Cardiac fibroblast (primary cell): Measurements from ENCODE around the gene LRWD1.
"Not testable (repeated sequence)": the region's sequence is repeated elsewhere in the genome, so short reads cannot be mapped to it uniquely, and the experiment has no call there.

ENCODE experiments used
- DNase-seq, 2 donors: peaks; one replicate each; pipeline versions ENCODE4 v3.0.0 to v3.0.0-alpha.2; 2010; ENCODE audit warnings: low read depth in 2 of 2
- H3K4me3 ChIP-seq, 2 donors: replicated peaks in 1 of 2; 1 replicate in 1 of 2; 2 replicates in 1 of 2; pipeline ENCODE4 v1.5.1; 2011; ENCODE audit warnings: low read depth in 2 of 2, low read length in 2 of 2, mild to moderate bottlenecking in 2 of 2, moderate library complexity in 1 of 2

The LRWD1 gene

DNA sequence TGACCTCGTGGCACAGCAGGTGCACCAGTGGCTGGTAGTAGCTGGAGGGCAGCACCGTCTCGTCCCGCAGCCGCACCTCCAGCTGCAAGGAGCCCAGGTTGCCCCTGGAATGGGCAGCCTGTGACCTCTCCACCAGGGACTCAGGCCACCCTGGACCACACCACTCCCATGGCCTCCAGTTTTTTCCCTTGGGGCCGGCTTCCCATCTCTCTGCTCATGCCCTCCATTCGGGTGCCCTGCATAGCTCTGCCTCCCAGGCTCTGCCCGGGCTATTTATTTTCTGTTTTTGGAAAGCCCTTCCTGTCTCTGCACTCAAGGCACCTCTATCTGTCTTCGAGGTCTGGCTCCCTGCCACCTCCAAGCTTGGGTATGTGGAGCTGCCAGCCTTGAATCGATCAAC lies 32.1 kb downstream of the LRWD1 start:
- H3K4me3 ChIP-seq, DNase-seq: not testable (repeated sequence)

DNA sequence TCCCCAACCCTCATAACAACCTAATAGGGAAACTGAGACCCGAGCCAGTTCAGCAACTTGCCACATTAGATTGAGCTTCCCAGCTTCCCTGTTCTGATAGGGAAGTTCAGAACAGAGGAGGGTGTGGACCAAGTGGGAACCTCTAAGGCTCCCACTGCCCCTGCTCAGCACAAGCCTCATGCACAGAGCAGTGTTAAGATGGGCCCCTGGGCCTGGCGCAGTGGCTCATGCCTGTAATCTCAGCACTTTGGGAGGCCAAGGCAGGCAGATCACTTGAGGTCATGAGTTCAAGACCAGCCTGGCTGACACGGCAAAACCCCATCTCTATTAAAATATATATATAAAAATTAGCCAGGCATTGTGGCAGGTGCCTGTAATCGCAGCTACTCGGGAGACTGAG lies 32.5 kb downstream of the LRWD1 start:
- not testable (repeated sequence) for H3K4me3 ChIP-seq, DNase-seq

DNA sequence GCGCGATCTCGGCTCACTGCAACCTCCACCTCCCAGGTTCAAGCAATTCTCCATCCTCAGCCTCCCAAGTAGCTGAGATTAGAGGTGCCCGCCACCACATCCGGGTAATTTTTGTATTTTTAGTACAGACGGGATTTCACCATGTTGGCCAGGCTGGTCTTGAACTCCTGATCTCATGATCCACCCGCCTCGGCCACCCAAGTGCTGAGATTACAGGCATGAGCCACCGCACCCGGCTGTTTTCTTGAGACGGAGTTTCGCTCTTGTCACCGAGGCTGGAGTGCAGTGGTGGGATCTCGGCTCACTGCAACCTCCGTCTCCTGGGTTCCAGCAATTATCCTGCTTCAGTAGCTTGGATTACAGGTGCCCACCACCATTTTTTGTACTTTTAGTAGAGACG lies 33.5 kb downstream of the LRWD1 start:
- H3K4me3 ChIP-seq, DNase-seq: not testable (repeated sequence)

DNA sequence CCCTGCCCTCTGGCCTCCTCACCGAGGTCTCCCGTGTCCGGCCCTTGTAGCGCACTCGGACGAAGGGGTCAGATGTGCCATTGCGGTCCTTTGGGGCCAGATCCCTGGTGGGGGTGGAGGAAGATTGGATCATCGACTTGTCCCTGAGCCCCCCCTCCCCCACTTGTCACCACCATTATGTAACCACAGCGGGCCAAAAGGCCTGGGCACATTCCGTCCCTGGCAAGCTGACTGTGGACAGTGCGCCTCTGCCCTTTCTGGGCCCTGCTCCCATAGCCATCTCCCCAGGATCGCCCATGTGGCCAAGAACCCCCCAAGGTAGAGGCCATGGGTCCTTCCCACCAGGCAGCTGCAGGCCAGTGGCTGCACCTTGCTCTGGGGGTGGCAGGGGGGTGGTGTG lies 38.4 kb downstream of the LRWD1 start:
- not testable (repeated sequence) for DNase-seq, H3K4me3 ChIP-seq

DNA sequence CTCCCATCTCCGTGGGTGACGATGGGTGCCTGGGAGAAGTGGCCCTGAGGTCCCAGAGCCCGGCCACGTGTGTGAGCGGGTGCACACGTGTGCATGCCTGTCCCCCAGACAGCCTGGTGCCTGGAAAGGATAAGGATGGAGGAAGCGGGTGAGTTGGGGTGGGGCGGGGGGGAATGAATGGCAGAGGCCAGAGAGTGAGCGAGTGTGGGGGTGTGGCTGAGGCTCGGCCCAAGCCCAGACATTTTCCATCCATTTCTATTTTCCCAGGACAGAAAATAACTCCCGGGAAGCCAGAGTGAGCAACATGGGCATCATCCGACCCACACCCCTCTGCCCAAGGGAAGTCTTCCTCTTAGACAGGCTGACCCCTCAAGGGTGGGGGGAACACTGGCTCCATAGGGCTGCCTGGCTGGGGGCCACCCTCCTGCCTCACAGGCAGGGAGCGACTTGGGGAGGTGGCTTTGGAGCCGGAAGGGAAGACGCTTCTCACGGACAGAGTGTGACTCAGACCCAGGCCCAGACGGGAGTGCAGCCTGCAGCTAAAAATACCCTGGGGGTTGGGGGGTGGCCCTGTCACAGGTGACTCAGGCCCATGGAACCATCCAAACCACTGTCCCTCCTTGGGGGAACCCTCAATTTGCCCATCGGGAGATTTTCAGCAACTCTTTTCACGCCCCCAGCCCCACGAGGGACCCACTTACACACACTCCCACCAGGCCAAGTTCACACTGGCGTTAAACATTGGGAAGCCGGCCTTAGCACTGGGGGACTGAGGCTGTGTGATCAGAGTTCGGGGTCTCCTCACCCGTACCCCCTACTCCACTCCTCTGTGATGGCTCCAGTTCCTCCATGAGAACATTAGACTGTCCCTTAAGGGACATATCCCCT lies 40.8 kb downstream of the LRWD1 start:
- DNase-seq, result not testable (repeated sequence)

DNA sequence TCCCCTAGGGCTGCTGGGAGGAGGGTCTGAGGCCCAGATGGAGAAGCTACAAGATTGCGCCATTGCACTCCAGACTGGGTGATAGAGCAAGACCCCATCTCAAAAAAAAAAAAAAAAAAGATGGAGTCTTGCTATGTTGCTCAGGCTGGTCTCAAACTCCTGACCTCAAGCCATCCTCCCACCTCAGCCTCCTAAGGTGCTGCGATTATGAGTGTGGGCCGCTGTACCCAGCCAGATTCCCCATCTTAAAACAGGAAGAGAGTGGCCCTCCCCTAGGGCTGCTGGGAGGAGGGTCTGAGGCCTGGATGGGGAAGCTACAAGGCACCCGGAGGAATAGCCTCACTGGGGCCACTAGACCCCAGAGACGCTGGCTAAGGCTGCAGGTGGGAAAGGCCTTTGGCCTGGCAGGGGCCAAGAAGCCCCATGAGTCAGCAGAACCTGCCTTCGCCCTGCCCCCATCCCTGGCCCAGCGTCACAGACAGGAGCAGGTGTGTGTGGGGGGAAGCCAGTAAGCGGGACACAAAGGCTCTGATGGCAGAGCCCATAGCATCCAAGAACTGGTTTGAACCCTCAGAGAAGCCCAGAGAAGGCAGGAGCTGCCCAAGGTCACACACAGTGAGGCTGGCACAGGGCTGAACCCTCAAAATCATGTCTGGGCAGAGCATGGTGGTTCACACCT lies 42.8 kb downstream of the LRWD1 start:
- DNase-seq, H3K4me3 ChIP-seq: not testable (repeated sequence)

More for the DNA sequence above, 40.8 kb downstream of the LRWD1 start:
- not testable (repeated sequence) for H3K4me3 ChIP-seq

DNA sequence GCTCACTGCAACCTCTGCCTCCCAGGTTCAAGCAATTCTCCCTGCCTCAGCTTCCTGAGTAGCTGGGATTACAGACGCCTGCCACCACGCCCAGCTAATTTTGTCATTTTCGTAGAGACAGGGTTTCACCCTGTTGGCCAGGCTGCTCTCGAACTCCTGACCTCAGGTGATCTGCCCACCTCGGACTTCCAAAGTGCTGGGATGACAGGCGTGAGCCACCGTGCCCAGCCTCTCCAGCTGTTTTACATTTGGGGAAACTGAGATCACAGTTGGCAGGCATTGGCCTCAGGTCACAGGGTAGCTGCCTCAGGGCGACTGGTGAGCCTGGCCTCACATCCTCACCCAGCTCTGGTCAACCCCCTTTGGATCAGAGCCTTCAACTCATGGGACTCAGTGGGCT lies 45.8 kb downstream of the LRWD1 start:
- not testable (repeated sequence) for DNase-seq, H3K4me3 ChIP-seq

DNA sequence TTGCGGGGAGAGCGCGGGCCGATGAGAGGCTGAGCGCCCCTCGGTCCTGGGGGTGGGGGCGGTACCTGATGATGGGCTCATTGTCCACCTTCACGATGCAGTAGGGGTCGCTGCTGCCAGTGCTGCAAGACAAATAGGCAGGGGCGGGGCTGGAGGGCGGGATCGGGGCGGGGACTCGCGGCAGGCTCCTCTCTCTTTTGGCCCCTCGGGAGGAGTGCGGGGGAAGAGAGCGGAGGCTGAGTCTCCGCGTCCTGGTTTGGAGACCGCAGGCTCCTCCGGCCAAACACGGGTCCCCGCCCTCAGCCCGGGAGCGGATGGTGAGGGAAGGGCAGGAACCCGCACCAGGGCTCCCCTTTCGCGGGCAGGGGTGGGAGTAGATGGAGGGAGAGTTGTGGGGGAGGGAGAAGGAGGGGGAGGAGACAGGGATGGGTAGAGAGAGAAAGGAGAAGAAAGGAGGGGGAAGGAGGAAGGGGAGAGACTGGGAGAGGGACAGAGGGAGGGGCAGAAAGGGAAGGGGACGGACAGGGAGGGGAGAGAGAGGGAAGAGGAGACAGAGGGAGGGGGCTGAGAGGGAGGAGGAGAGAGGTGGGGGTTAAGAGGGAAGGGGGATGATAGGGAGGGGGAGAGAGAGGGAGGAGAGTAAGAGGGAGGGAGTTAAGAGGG lies 47.2 kb downstream of the LRWD1 start:
- not testable (repeated sequence) for DNase-seq, H3K4me3 ChIP-seq

DNA sequence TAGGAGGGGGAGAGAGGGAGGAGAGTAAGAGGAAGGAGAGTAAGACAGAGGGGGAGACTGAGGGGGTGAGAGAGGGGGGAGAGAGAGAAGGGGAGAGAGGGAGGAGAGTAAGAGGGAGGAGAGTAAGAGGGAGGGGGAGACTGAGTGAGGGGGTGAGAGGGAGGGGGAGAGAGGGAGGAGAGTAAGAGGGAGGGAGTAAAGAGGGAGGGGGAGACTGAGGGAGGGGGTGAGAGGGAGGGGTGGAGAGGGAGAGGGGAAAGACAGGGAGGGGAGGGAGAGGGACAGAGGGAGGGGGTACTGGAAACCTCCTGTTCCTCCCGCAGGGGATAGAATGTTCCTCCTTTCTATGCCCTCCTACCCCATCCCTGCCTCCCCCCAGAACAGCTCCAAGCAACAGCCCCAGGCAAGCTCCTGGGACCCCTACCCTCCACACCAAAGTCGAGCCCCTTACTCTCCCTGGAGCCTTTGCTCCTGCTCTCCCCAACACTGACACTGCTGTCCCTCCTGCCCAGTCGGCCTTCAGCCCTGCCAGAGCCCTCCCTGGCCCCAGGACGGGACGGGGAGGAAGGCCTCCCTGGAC lies 47.9 kb downstream of the LRWD1 start:
- peak; percentile 16 to 75 for DNase-seq
- H3K4me3 ChIP-seq, result peak overlapping the region in 1 of 2 donors; percentile 18

DNA sequence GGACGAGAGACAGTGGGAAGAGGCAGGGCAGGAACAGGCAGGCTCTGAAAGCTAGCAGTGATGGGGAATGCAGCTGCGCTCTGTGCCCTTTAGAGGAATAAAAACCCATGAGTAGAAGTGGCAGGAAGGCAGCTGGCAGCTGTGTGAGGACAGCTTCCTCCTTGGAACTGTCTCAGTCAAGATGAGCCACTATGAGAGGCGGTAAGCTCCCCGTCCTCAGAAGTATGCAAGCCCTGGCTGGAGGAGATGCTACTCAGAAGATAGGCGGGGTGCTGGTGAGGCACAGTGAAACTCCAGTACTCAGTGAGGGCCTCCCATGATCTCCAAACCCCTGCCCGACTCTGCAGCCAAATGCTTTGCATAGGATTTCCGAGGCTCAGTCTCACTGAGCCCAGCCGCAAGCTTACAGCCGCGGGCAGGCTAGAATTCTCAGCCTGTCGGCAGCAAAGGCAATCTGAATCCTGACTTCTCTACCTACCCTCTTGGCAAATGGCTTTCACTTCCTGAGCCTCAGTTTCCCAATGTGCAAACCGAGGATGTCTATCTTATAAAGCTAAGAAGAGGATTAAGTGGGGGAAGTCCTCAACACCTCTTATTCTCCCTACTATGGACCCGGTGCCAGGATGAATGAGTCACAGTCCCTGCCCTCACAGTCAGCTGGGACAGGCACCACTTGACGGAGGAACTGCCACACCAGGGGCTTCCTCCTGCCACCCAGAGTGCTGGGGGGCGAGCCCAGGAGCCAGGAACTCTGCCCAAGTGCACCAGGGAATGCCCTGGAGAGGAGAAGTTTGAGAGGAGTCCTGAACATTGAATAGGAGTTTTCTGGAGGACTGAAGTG lies 50.3 kb downstream of the LRWD1 start:
- not testable (repeated sequence) for DNase-seq

DNA sequence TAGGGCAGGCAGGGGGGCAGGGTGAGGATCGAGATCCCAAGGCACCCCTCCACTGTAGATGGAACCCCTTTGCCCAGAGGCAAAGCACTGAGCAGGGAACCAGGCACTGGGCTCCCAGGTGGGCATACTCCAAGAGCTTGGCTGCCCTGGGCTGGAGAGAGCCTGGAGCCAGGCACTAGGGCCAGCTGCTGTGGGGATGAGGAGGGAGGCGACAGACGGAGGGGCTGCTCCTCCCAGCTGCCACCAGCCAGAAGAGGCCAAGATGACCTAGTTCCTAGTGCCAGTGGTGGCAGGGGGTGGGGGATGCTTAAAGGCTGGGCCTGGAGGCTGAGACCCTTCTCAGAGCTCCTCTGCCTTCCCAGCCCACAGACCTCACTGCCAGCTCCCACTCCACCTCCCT lies 51.1 kb downstream of the LRWD1 start:
- not testable (repeated sequence) for H3K4me3 ChIP-seq, DNase-seq

More for the DNA sequence above, 50.3 kb downstream of the LRWD1 start:
- not testable (repeated sequence) for H3K4me3 ChIP-seq

DNA sequence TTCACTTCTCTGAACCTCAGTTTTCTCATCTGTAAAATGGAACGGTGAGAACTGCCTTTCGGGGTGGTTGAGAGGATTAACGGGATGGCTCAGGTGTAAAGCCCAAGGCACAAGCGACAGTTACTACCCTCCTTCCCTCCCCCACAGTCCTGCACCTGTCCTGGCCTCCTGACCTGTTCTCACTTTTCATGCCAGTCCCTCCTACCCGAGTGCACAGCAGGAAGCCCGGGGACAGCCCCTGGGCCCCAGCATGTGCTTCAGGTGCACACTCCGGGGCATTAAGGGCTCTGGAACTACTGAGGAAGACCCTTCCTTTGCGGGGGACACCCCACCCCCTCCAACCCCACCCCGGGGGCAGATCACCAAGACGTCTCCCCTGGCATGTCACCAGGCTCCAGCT lies 52.2 kb downstream of the LRWD1 start:
- not testable (repeated sequence) for DNase-seq, H3K4me3 ChIP-seq

DNA sequence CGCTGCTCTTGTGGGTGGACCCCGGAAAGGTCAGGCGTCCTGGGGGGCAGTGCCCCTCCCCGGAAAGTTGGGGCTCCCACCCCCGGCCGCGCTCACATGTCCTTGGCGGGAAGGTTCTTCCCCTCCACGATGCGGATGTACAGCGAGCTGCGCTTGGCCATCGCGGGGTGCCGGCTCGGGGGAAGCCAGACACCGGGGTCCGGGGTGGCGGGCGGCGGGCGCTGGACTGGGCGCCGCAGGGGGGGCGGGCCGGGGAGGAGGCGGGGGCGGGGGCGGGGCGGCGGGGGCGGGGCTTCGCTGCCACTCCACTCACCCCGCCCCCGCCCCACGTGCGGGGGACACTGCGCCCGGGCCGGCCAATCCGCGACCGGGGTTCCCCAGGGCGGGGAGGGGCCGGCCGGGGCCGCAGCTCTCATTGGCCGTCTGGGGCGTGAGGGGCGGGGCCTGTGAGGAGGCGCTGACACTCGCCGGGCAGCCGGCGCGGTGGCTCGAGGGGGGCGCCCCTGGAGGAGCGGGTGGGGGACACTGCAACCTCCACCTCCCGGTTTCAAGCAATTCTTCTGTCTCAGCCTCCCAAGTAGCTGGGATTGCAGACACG lies 52.9 kb downstream of the LRWD1 start, which contains the start of gene RASA4B:
TSS of gene RASA4B (minus strand) at position 228 of the 598 bp plus-strand sequence. CDS start at position 161, 67 bp downstream.
- not testable (repeated sequence) for DNase-seq, H3K4me3 ChIP-seq

DNA sequence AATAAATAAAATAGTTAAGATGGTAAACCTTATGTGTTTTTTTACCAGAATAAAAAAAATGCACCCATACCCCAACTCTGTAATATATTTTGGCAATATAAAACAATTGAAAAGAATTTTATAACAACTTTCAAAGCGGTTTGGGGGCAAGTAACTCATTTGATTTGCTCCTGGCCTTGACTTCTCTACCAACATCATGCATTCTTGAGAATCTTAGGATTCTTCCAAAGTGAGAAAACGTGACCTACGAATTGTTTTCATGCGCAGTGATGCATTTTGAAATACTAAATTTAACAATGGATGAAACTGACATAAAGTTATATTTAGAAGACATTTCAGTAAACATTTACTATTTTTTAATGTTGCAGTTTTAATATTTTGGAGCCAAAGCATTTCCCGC lies 56.0 kb downstream of the LRWD1 start:
- H3K4me3 ChIP-seq, DNase-seq: not testable (repeated sequence)
